ENCODE data around the gene BHLHA15.

Gene BHLHA15

DNA sequence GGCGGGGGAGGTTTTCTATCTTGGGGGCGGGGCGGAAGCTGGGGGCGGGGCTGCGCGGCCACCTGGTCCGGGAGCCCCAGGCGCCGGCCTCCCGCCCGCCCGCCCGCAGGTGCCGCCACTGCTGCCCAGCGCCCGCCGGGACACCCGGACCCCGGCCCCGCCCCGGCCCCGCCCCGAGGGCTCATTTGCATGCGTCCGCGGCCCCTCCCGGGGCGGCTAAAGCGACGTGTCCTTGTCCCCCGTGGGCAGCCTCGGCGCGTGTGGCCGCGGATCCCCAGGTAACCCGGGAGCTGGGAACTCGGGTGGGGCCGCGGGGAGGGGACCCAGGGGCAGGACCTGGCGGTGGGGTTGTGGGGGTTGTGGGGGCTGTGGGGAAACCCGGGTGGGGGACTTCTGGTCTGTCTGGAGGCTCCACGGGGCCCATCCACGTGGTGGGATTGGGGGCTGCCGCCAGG lies at the start of gene BHLHA15:
TSS of gene BHLHA15 (plus strand) at position 219 of the 455 bp plus-strand sequence. CDS start 871 bp downstream, outside the sequence.
- peak in 1 of 58 donors; percentile 19 for DNase-seq

DNA sequence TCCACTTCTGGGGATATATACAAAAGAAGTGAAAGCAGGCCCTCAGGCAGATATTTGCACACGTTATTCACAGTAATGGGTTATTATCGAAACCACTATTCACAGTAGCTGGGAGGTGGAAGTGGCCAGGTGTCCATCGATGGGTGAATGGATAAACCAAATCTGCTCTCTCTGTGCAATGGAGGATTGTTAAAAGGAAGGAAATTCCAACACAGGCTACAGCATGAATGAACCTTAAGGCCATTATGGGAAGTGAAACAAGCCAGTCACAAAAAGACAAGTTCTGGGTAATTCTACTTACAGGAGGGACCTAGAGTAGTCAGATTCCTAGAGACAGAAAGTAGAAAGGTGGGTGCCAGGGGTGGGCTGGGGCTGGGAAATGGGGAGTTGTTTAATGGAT lies 48.5 kb upstream of the BHLHA15 start:
- no peak for DNase-seq

DNA sequence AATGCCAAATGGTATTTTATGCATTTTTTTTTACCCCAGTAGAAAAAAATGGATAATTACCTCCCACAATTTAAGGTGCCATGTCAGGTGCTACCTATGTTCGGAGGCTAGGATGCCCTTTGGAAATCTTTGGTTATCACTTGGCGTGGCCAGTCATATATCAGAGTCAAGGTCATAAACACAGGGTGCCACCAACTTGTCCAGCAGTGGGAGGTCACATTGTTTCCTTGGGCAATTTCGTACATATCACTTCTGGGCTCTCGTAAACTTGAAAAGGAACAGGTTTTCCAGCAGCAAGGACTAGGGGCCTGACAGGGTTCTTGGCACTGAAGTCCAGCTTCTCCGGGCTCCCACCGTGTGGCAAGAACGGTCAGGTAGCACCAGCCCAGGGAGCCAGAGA lies 48.0 kb upstream of the BHLHA15 start:
- DNase-seq, result no peak

DNA sequence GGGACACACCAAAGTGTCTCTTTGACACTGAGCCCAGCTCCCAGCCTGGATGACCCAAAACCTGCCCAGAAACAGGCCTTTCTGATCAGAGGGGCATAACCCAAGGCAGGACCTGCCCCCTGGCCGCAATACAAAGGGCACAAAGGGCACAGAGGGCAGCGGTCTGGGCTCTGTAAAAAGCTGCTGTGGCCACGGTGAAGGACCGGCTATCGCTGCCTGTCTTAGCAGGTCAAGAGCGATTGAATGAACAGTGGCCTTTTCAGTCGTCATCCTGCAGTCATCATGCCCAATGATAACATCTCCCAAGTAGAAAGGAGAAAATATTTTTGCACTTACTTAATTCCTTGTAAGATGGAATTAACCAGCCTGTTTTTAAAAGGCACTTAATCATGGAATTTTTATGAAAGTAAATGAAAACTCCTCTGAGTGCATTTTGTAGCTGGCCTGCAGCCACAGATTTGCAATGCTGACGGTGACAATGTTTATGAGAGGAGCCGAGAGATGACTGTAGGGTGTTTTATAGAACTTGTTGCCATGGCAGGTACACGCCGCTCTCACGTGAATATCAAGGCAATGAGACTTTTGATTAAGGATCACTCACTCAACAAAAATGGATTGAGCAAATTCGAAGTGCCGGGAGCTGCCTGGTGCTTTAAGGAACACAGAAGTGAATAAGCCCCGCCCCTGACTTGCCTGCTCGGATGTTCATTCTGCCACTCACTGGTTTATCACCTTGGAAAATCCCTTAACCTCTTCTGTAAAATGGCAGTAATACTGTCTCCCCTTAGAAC lies 47.3 kb upstream of the BHLHA15 start:
- peak in 5 of 58 donors; percentile 11 to 30 (median 15) for DNase-seq

DNA sequence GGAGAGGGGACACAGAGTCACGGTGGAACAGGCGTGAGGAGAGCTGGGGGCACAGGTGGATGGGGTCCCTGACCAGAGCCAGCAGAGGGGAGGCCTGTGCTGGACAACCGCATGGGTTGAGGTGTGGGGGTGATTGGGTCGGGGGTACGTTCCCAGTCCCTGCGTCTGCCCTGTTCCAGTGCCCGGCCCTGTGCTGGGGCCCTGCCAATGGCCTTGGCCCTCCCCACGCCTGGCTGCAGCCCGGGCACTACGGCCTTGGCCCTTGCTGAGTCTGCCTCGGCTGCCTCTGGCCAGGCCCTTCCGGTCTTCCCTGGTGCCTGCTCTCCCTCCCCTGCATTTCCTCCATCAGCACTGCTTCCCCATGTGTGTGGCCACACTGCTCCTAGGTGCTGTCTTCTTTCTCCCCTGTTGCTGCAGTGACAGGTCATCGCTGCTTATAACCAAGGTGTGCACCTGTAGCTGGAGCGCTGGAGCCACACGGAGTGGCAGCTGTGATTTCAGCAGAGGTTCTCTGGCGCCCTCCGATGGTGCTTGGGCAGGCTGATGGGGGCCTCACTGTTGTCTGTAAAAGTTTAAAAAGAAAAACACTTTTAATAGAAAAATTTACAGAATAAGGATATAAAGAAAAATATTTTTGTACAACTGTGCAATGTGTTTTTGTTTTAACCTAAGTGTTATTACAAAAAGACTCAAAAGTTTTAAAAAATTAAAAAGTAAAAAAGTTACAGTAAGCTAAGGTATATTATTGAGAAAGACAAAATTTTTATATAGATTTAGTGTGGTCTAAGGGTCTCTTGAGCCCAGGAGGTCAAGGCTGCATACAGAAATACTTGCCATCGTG lies 45.2 kb upstream of the BHLHA15 start:
- DNase-seq, result peak in 26 of 58 donors; percentile 10 to 55 (median 30)

DNA sequence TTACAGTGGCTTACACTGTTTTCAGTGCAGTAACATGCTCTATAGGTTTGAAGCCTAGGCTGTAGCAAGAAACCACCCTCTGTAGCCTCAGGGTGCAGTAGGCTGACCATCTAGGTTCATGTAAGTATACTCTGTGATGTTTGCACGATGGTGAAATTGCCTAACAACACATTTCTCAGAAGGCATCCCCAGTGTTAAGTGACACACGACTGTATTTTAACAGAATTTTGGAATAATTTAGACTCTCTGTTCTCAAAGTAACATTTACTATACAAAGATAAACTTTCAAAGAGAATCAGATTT lies 44.6 kb upstream of the BHLHA15 start:
- no peak for DNase-seq

DNA sequence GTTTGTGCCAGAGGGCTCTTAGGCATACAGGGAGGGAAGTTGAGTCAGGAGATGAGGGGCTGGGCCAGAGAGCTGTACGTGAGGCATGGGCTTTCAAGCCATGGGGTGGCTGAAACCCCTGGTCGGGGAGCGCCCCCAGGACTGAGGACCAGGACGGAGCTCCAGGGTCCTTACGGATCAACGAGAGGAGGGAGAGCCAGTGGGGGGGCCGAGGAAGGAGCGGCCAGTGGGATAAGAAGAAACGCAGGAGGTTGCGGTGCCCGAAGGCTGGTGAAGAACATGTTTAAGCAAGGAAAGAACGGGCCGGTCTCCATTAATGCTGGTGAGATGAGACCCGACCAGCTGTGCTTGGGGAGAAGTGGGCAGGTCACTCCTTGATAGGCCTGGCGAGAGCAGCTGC lies 43.6 kb upstream of the BHLHA15 start:
- no peak for DNase-seq

DNA sequence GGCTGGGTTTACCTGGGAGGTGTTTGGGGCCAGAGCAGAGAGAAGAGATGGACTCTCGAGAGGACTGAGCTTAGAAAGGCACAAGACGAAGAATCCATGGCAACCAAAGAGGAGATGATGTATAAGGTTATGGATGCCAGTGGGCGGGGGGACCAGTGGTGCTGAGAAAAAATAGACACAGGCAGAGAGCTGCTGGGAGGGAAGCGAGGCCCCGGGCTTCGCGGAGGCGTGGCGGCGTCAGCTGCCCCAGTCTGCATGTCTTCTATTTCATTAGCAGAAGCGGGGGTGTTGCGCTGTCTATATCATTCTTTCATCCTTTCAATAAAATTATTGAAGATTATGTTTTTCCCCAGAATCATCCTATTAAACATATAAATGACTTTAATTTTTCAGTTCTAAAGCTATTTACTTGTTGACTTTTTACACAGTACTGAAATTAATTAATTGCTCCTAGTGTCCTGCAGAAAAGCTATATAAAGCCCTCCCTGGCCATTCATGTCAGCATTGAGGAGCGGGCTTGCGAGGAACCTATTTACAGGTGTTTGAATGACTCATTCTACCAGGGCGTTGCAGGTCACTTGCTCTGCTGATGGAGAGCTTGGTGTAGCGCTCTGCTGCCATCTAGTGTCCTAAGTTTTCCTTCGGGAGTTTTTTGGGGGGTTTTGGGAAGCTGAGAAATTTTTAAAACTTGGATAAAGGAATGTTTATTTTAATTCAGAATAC lies 42.9 kb upstream of the BHLHA15 start:
- DNase-seq, result peak in 41 of 58 donors; percentile 10 to 71 (median 28)

DNA sequence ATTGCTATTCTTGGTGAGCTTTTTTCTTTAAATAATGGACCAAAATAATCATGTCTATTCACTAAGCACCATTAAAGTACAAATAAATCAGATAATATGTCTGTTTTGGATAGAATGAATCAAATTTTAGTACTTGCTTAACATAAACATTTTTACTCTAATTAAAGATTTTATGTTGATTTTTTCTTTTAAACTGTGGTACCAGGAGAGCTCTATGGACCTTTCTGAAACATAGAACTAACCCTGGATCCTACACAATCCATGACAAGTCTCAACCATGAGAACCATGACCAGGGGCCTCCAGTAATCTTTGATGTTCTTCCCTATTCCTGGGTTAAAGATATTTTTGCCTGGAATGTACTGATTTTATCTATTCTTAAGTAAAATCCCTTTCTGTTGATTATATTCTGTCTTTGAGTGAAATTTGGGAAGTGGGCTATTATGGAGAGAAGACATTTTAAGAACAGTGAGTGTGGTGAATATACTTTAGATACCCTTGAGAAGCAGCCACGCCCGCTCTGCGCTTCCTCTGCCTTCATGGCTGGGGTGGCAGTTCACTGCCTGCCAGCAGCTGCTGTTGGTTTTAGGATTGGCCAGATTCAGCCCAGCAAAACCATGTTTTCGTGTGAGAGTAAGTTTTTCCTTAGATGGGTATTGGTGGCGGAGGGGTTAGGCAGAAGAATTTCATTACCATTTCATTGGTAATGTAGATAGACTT lies 42.2 kb upstream of the BHLHA15 start:
- no peak for DNase-seq

DNA sequence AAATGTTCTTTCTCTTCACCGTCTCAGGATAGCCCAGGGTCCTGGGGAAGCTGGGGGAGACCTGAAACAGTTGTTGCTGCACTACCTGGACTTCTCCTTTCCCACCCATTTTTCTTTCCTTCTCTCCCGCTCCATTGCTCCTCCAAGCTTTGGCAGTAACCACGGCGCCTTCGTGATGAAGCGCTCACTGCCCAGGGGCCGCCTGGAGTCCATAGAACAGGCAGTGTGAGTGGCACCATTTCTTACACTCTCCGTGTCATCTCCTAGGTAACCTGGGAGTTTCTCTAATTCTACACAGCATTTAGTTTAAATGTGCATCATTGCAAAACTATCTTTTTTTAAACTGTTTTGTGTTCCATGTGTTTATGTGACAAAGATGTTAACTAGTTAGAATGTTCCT lies 40.3 kb upstream of the BHLHA15 start:
- DNase-seq, result peak in 10 of 58 donors; percentile 7 to 37 (median 16)

DNA sequence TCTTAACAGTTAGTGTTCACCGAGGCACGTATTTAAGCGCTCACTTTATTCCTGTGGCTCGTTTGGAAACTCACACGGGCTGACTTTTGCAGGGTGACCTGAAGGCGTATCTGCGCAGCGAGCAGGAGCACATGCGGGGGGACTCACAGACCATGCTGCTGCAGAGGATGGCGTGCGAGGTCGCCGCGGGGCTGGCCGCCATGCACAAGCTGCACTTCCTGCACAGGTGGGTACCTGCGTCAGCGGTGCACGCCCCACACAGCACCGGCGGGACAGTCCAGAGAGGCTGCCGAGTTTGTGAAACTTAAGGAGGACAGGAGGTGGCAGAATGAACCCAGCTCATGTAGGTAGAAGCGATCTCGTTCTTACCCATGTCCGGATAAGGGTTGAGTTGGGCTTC lies 39.8 kb upstream of the BHLHA15 start:
- DNase-seq, result no peak

DNA sequence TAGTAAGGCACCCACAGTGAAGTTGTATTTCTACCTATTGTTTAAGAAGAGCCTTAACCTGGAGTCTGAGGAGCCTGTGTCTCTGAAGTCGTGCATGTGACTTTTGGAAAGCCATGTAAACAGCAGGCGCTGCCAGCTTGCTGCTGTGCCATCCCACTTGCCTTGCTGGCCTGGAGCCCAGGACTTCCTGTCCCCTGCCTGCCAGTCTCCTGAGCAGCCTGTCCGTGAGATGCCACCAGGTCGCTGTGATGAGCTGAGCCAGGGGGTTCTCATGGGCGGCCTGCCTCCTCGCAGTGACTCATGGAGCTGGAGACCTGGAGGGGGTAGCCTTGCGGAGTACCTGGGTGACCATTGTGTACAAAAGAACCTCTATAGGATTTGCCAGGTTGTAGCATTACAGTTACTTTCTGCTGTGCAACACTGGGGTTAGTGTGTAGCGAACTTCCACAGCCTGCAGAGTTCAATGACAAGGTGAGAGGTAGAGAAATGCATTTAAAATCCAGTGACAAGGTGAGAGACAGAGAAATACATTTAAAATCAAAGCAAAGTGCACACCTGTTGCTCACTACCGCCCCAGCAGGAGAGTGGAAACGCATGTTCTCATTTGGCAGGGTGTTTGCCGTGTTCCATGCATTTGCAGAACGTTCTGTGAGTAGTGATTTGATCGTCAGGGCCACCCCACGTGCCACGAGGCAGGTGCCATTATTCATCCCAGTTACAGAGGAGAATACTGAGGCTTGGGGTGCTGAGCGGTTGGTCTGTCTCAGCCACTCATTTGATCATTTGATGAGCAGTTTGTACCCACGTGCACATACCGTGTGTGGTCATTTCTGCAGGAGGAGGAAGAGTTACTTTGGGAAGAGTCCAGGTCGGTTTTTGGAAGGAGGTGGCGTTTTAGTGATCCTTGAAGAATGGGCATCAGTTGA lies 36.6 kb upstream of the BHLHA15 start:
- peak in 22 of 58 donors; percentile 12 to 68 (median 24) for DNase-seq

DNA sequence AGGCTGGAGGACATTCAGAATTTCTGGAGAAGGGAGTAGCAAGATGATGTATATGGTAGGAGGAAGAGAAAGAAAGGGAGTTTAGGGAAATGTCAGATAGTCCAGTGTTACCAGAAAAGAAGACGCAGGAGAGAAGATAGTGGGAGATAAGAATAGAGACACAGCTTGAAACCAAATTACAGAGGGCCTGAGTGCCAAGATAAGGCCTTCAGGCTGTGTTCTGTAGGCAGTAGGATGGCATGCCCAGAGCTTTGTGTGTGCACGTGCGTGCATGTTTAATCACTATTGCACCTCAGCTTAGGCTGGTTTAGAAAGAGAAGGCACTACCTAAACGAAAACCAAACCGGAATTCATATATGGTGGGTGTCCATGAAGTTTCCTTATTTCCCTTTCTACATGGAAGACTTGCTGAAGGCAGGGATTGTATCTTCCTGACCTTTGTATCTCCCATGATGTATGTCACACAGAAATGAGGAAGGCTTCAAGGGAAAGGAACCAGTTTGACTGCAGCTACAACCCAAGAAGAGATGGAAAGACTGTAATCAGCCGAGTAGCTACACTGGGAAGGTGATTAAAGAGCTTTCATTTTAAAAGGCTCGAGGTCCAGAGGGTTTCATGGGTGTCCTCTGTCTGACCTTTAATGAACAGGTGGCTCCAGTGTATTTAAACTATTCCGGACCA lies 35.8 kb upstream of the BHLHA15 start:
- no peak for DNase-seq

DNA sequence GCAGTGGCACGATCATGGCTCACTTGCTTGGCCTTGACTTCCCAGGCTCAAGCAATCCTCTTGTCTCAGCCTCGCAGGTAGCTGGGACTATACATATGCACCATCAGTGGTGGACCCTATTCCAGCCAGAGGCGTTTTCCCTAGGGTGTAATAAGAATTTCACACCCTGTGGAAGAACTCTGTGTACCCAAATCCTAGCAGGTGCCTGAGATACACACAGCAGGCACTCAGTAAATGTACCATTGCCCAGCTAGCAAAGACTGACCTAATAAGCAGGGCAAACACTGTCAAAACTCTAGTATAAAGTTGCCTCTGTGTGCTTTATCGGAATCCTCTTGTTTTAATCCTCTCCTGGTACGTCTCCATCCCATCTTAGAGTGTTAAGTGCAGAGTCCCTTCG lies 33.7 kb upstream of the BHLHA15 start:
- no peak for DNase-seq

DNA sequence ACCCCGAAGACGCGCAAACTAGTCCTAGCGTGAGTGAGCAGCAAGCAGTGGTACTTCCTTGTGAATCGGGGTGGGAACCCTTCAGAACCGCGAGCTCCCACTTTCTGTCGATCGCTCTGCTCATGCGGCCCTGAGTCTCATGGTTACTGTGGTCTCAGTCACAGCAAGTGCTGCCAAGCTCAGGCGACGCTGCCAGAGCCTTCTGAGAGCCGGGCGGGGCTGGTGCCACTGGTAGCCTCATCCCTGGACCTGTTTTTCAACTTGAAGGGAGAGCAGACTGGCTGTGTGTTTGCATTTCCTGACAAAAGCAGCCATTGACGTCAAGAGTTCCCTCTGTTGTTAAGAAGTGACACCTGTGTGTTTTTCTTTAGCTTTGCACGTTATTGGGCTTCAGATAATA lies 32.9 kb upstream of the BHLHA15 start:
- peak in 52 of 58 donors; percentile 13 to 83 (median 62) for DNase-seq

DNA sequence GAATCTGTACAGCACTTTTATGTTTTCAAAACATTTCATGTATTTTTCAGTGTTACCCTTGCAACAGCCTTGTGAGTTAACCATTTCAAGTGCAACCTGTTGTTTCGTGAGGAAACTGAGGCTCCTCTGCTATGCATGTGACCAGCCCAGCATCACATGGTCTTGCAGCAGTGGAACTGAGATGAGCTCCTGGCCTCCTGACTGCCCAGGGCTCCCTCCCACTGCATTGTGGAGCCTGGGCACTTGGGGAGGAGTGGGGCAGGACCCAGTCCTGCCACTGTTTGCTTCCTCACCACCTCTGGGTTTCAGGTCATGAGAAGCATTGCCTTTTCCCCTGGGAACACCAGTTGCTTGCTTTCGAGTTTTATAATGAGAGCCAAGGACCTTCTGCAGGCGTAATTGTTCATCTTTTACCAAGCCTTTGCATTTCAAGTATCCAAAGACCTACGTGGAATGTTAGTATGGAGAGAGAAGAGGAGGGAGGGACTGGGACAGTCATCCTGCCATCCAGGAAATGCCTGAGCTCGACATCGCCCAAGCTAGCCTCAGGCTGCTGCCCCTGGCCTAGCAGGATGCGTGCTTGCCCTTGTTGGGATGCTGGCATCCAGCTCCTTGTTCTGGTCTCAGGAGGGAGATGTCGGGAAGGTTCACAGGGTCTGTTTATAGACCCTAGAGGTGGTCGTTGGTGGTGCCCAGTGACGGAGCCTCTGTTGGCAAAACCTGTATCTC lies 32.3 kb upstream of the BHLHA15 start:
- no peak for DNase-seq

DNA sequence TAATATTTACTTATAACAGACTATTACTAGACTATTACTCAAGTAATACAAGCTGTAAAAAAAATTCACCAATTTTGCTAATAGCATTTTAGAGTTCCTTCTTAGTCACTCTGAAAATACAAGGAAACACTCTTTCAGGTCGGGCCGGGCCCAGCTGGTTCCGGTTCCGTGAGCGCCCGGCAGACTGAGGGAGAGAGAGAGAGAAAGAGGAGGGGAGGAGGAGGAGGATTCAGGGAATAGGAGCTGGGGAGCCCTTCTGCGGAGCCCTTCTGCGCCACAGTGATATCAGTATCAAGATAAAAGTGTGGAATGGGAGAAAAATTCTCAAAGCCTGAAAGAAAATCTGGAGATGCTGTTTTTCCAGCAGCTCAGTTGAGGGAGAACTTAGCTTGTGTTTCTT lies 30.5 kb upstream of the BHLHA15 start:
- DNase-seq, result no peak

DNA sequence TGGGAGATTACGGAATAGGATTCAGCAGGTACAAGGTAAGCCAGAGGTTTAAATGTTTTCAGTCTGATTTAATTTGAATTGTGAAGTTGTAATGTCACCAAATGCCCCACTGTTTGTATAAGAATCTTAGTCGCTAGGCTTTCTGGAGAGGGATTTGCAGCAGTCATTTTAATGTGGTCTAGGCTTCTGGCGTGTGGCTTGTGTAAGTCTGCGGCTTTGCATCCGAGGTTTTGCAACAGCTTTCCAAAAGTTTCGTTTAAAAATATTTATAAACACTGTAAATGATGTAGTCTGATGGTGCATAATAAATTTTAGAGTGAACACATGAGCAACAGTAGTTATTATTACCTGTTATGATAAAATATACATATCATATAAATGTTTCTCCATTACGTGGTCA lies 26.1 kb upstream of the BHLHA15 start:
- no peak for DNase-seq
